Tibial nerve (tissue), 4 donors: ENCODE measurements around the gene MSMP. TPM values are rescaled to one million over a fixed set of nuclear protein-coding genes. Genes with fewer than 3 reads are reported as not detected.
A peak's percentile ranks its signal among the peaks of the same experiment; 100 is the strongest.

Experiments used
- DNase-seq, 2 donors: peaks; one replicate each; pipeline ENCODE4 v3.0.0-alpha.2; 2019; ENCODE audit warnings: low spot score in 2 of 2
- H3K27ac ChIP-seq, 4 donors: fragments of 200-600 bp; sonication (generic) in 3 of 4; one replicate each; pipeline ENCODE4 v1.5.1; 2017 to 2019; ENCODE audit warnings: mild to moderate bottlenecking in 1 of 4
- H3K27me3 ChIP-seq, 2 donors: fragments of 200-600 bp; sonication (generic) in 1 of 2; one replicate each; pipeline versions ENCODE4 v1.5.1 to v1.6.0; 2017 to 2019
- H3K36me3 ChIP-seq, 3 donors: fragments of 200-600 bp; sonication (generic); one replicate each; pipeline ENCODE4 v1.5.1; 2018 to 2019
- H3K4me1 ChIP-seq, 4 donors: fragments of 200-600 bp; sonication (generic) in 3 of 4; one replicate each; pipeline ENCODE4 v1.5.1; 2017 to 2019
- H3K4me3 ChIP-seq, 4 donors: fragments of 200-600 bp; sonication (generic) in 3 of 4; one replicate each; pipeline ENCODE4 v1.5.1; 2017 to 2019; ENCODE audit warnings: mild to moderate bottlenecking in 1 of 4, moderate library complexity in 1 of 4
- H3K9me3 ChIP-seq, 4 donors: fragments of 200-600 bp; sonication (generic) in 3 of 4; one replicate each; pipeline ENCODE4 v1.5.1; 2017 to 2019
- EP300 ChIP-seq, 2 donors: sonication (generic); formaldehyde crosslinking; IDR thresholded peaks; one replicate each; pipeline ENCODE4 v1.6.1; 2017; ENCODE audit warnings: antibody characterized with exemption in 2 of 2, mild to moderate bottlenecking in 1 of 2
- POLR2A ChIP-seq, 2 donors: fragments of 450-650 bp; IDR thresholded peaks; one replicate each; pipeline ENCODE4 v1.6.1; 2017; ENCODE audit warnings: antibody characterized with exemption in 2 of 2, mild to moderate bottlenecking in 2 of 2, moderate library complexity in 2 of 2
- WGBS, 2 donors: methylation state at CpG; one replicate each; pipeline ENCODE4 v1.1.5; 2018; 5-methylcytosine and 5-hydroxymethylcytosine counted together
- total RNA-seq, 4 donors: library from RNA; depleted of rRNA; stranded (reverse); fragments of >200 nt; gene quantifications; one replicate each; pipeline ENCODE4 v1.1.0, GENCODE V29; 2016
- TF ChIP-seq, protein P1 (sequence below), 5 experiments: fragments of 200-600 bp in 3 of 5; fragments of 450-650 bp in 2 of 5; sonication (generic) in 3 of 5; IDR thresholded peaks; one replicate each; pipeline ENCODE4 v1.5.1; 2016 to 2019; ENCODE audit warnings: antibody characterized with exemption in 5 of 5, mild to moderate bottlenecking in 3 of 5, moderate library complexity in 2 of 5

The MSMP gene
- total RNA-seq, 4 donors from 2014 or later: not detected

DNA sequence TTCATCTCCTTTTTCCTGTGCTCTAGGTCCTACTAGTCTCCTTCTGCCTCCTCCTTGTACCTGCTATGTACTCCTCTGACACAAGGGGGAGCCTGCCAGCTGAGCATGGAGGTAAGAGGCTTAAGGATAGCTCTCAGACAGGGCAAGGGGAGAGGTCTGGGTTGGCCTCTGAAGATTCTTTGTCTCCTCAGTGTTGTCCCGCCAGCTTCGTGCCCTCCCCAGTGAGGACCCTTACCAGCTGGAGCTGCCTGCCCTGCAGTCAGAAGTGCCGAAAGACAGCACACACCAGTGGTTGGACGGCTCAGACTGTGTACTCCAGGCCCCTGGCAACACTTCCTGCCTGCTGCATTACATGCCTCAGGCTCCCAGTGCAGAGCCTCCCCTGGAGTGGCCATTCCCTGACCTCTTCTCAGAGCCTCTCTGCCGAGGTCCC is 17.9 kb downstream of the MSMP start:
- peak; percentile 46 to 74 for DNase-seq
- WGBS, 2 donors: 28 to 29% methylated on average over 3 to 5 of the region's 5 CpGs
- Histone ChIP-seq H3K9me3 (no peaks in the 10 kb centered on the region), H3K36me3 (peaks cover 0 to 72% (median 17%) of the 10 kb centered on the region in 3 donors), H3K4me3 (no peak overlapping the region), H3K27ac (peak overlapping the region in 1 of 4 donors; percentile 28), H3K4me1 (peaks cover 0 to 22% (median 16%) of the 10 kb centered on the region in 4 donors), H3K27me3 (no peaks in the 10 kb centered on the region)
- TF ChIP-seq, protein P1, sequence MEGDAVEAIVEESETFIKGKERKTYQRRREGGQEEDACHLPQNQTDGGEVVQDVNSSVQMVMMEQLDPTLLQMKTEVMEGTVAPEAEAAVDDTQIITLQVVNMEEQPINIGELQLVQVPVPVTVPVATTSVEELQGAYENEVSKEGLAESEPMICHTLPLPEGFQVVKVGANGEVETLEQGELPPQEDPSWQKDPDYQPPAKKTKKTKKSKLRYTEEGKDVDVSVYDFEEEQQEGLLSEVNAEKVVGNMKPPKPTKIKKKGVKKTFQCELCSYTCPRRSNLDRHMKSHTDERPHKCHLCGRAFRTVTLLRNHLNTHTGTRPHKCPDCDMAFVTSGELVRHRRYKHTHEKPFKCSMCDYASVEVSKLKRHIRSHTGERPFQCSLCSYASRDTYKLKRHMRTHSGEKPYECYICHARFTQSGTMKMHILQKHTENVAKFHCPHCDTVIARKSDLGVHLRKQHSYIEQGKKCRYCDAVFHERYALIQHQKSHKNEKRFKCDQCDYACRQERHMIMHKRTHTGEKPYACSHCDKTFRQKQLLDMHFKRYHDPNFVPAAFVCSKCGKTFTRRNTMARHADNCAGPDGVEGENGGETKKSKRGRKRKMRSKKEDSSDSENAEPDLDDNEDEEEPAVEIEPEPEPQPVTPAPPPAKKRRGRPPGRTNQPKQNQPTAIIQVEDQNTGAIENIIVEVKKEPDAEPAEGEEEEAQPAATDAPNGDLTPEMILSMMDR (IDR thresholded peaks at IDR 0.05): peak; percentile 61 to 77 (median 69)
- TF ChIP-seq POLR2A (IDR thresholded peaks at IDR 0.05) (no peak), EP300 (IDR thresholded peaks at IDR 0.05) (no peak)

DNA sequence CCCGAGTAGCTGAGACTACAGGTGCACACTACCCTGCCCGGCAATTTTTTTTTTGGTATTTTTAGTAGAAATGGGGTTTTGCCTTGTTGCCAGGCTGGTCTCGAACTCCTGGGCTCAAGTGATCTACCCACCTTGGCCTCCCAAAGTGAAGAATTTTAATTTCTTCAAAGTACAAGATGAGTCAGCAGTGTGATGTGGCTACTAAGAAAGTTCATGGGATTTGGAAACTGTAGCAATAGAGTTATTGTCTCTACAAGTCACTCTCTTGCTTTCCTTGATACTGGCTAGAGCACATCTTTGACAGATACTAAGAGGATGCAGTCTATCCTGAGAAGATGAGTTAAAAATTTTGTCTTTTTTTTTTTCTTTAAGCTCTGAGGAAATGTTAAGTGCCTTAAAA is 20.0 kb downstream of the MSMP start:
- TF ChIP-seq POLR2A (IDR thresholded peaks at IDR 0.05) (no peak), EP300 (IDR thresholded peaks at IDR 0.05) (no peak)
- TF ChIP-seq, protein P1 (IDR thresholded peaks at IDR 0.05): no peak
- peaks cover 0 to 51% (median 17%) of the 10 kb centered on the region in 3 donors for H3K36me3 ChIP-seq
- DNase-seq: no peak
- WGBS, 2 donors: 90 to 92% methylated on average over 3 of the region's 3 CpGs
- no peaks in the 10 kb centered on the region for H3K9me3 ChIP-seq
- no peaks in the 10 kb centered on the region for H3K27me3 ChIP-seq
- peak overlapping the region in 3 of 4 donors; percentile 2 to 95 (median 94) for H3K27ac ChIP-seq
- H3K4me3 ChIP-seq: no peak overlapping the region
- H3K4me1 ChIP-seq: peaks cover 0 to 43% (median 37%) of the 10 kb centered on the region in 4 donors

DNA sequence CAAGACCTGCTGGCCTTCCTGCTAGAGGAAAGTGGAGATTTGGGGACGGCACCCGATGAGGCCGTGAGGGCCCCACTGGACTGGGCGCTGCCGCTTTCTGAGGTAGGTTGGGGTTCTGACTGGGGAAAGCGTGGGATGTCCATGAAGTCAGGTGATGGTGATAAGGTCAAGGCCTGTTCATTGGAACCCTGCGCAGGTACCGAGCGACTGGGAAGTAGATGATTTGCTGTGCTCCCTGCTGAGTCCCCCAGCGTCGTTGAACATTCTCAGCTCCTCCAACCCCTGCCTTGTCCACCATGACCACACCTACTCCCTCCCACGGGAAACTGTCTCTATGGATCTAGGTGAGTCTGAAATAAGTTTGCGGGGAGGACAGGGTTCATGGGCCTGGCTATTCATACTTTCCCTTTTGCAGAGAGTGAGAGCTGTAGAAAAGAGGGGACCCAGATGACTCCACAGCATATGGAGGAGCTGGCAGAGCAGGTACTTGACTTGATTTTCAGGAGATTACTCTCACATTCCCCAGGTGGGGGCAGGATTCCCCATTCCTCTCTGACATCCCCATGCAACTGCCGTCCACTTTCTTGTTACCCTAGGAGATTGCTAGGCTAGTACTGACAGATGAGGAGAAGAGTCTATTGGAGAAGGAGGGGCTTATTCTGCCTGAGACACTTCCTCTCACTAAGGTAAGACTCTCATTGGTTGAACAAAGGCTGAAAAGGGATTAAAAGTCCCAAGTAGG is 21.1 kb downstream of the MSMP start:
- 1 to 2% methylated on average over 13 to 14 of the region's 14 CpGs for WGBS, 2 donors
- no peaks in the 10 kb centered on the region for H3K9me3 ChIP-seq
- H3K27ac ChIP-seq: peak overlapping the region; percentile 89 to 99 (median 94)
- H3K36me3 ChIP-seq: peaks cover 0 to 39% (median 10%) of the 10 kb centered on the region in 3 donors
- DNase-seq: no peak
- H3K27me3 ChIP-seq: no peaks in the 10 kb centered on the region
- peak overlapping the region; percentile 62 to 90 (median 82) for H3K4me3 ChIP-seq
- peaks cover 0 to 54% (median 48%) of the 10 kb centered on the region in 4 donors for H3K4me1 ChIP-seq
- TF ChIP-seq, protein P1 (IDR thresholded peaks at IDR 0.05): no peak
- TF ChIP-seq EP300 (IDR thresholded peaks at IDR 0.05) (no peak), POLR2A (IDR thresholded peaks at IDR 0.05) (no peak)

DNA sequence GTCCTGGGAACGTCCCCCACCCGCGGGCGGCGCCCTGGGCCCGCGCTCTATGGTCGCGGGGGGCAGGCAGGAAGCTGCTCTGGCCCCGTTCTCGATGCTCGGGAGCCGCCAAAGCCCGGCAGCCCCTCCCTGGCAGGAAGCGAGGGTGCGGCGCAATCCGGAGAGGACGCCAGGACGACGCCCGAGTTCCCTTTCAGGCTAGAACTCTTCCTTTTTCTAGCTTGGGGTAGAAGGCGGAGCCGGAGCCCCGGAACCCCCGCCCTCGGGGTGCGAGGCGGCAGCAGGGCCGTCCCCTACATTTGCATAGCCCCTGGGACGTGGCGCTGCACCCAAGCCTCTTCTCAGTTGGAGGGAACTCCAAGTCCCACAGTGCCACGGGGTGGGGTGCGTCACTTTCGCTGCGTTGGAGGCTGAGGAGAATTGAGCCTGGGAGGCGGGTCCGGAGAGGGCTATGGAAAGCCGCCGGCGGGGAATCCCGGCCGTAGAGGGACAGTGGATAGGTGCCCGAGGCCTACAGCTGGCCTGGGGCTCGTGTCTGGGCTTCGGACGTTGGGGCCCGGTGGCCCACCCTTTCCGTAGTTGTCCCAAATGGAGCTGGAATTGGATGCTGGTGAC is 21.8 kb downstream of the MSMP start, which contains the start of the genes CREB3 and TLN1:
Gene CREB3, plus strand, starts transcription at position 482 of the 615 bp plus-strand sequence. Its CDS starts 107 bp downstream, at position 589.
Gene TLN1, minus strand, starts transcription at position 11 of the 615 bp plus-strand sequence. CDS start 6,501 bp downstream, outside the sequence.
- TF ChIP-seq, protein P1 (IDR thresholded peaks at IDR 0.05): peak in 3 of 5 experiments; percentile 4 to 46 (median 15)
- peak; percentile 58 to 89 for TF ChIP-seq POLR2A (IDR thresholded peaks at IDR 0.05)
- peak; percentile 96 to 97 for TF ChIP-seq EP300 (IDR thresholded peaks at IDR 0.05)
- H3K27me3 ChIP-seq: no peaks in the 10 kb centered on the region
- H3K4me1 ChIP-seq: peaks cover 0 to 61% (median 55%) of the 10 kb centered on the region in 4 donors
- peak; percentile 94 for DNase-seq
- no peaks in the 10 kb centered on the region for H3K9me3 ChIP-seq
- peak within 1 kb of the TSS; percentile 62 to 90 (median 82) for H3K4me3 ChIP-seq
- 2% methylated on average over 13 to 29 of the region's 49 CpGs for WGBS, 2 donors
- H3K36me3 ChIP-seq: peaks cover 0 to 33% (median 5%) of the 10 kb centered on the region in 3 donors
- H3K27ac ChIP-seq: peak within 1 kb of the TSS; percentile 89 to 99 (median 94)
